GM12878 (cell line): Measurements from ENCODE around the gene MMGT1. TPM values are rescaled to one million over a fixed set of nuclear protein-coding genes. Genes with fewer than 3 reads are reported as not detected.

Experiments
- ATAC-seq: fragments of 200-7000 bp; cut with Tn5 transposase; 3 replicates; pipeline ENCODE4 v1.9.1; 2020; ENCODE audit warnings: mild to moderate bottlenecking, moderate library complexity
- BruUV-seq: library from RNA; stranded (reverse); fragments of 400-500 nt; replicated peaks from 2 replicates; lab custom pipeline; 2021; lab: Mats Ljungman, UMichigan
- CTCF ChIA-PET: fragments of 300-600 bp; sonication (Branson Sonifier 250); formaldehyde crosslinking; extraction: SDS; loops from one replicate; lab custom pipeline; 2021; ENCODE audit warnings: inconsistent platforms; lab: Yijun Ruan, JAX
- POLR2A ChIA-PET: fragments of 350-600 bp; formaldehyde crosslinking; extraction: SDS; loops from one replicate; lab custom pipeline; 2021; ENCODE audit warnings: inconsistent platforms; lab: Charles Lee
- RAD21 ChIA-PET: fragments of 300-600 bp; sonication (Branson Sonifier 250); formaldehyde crosslinking; loops from one replicate; lab custom pipeline; 2023; ENCODE audit warnings: antibody characterized with exemption; ENCODE audit not compliant: unreplicated experiment; lab: Charles Lee
- SMC1A ChIA-PET: fragments of 300-600 bp; sonication (Branson Sonifier 250); formaldehyde crosslinking; loops from one replicate; lab custom pipeline; 2023; ENCODE audit not compliant: unreplicated experiment, uncharacterized antibody; lab: Charles Lee
- DNase-seq: peaks from one replicate; pipeline ENCODE4 v3.0.0-alpha.2; 2011; ENCODE audit warnings: low read depth, low spot score
- FAIRE-seq: peaks from 3 replicates; lab custom pipeline; 2011; peaks lifted over from hg19 to GRCh38; lab: Jason Lieb, UNC
- H2AFZ ChIP-seq: 2 replicates; pipeline ENCODE4 v1.6.0; 2011; ENCODE audit warnings: low read depth, low read length, control low read depth; ENCODE audit not compliant: control insufficient read depth
- H3K27ac ChIP-seq: 2 replicates; pipeline ENCODE4 v1.5.1; 2011; ENCODE audit warnings: control low read depth; ENCODE audit not compliant: control insufficient read depth, insufficient read depth
- H3K27me3 ChIP-seq, 2 experiments: replicated peaks in 1 of 2; 2 replicates each; pipeline versions ENCODE4 v1.6.0 to v1.6.1; 2011; ENCODE audit warnings: low read length in 1 of 2; ENCODE audit not compliant: control insufficient read depth in 2 of 2, insufficient read depth in 2 of 2
- H3K36me3 ChIP-seq, 2 experiments: 2 replicates each; pipeline ENCODE4 v1.5.1; 2011; ENCODE audit warnings: low read length in 1 of 2; ENCODE audit not compliant: control insufficient read depth in 2 of 2, insufficient read depth in 2 of 2
- H3K4me1 ChIP-seq: 2 replicates; pipeline ENCODE4 v1.6.1; 2011; ENCODE audit warnings: mild to moderate bottlenecking, low read length, moderate library complexity, mixed read lengths; ENCODE audit not compliant: control insufficient read depth, insufficient read depth
- H3K4me2 ChIP-seq: 2 replicates; pipeline ENCODE4 v1.6.0; 2011; ENCODE audit warnings: control low read depth; ENCODE audit not compliant: control insufficient read depth, insufficient read depth
- H3K4me3 ChIP-seq: fragments of 200-600 bp; sonication (generic); 2 replicates; pipeline ENCODE4 v1.5.1; 2016
- H3K79me2 ChIP-seq: 2 replicates; pipeline ENCODE4 v1.6.0; 2011; ENCODE audit warnings: low read length; ENCODE audit not compliant: control insufficient read depth, insufficient read depth
- H3K9ac ChIP-seq: 2 replicates; pipeline ENCODE4 v1.8.0; 2011; ENCODE audit warnings: low read length, control low read depth, mixed read lengths; ENCODE audit not compliant: control insufficient read depth, insufficient read depth
- H3K9me3 ChIP-seq: replicated peaks from 3 replicates; pipeline ENCODE4 v1.5.1; 2011; ENCODE audit warnings: mild to moderate bottlenecking, low read length; ENCODE audit not compliant: control insufficient read depth, insufficient read depth
- H4K20me1 ChIP-seq: 2 replicates; pipeline ENCODE4 v1.6.0; 2011; ENCODE audit not compliant: control insufficient read depth, insufficient read depth
- BRCA1 ChIP-seq: IDR thresholded peaks from 2 replicates; pipeline ENCODE4 v1.6.1; 2011; ENCODE audit warnings: low read depth, low read length, improper control_type of control experiment
- CTCF ChIP-seq, 3 experiments: IDR thresholded peaks in 2 of 3; conservative IDR thresholded peaks in 1 of 3; 2 replicates each; pipeline ENCODE4 v1.5.1; 2011; ENCODE audit warnings: low read depth in 3 of 3, low read length in 3 of 3, mild to moderate bottlenecking in 3 of 3, control low read depth in 2 of 3, moderate library complexity in 2 of 3, inconsistent platforms in 1 of 3, mixed read lengths in 1 of 3; ENCODE audit not compliant: control insufficient read depth in 2 of 3, insufficient read depth in 1 of 3; ENCODE audit errors: extremely low read depth in 1 of 3
- JUNB ChIP-seq: IDR thresholded peaks from 2 replicates; pipeline ENCODE4 v1.6.1; 2016; ENCODE audit warnings: antibody characterized with exemption, mild to moderate bottlenecking
- NR2F1 ChIP-seq: fragments of 450-650 bp; conservative IDR thresholded peaks from 2 replicates; pipeline ENCODE4 v1.6.1; 2017; ENCODE audit warnings: mild to moderate bottlenecking
- PML ChIP-seq: IDR thresholded peaks from 2 replicates; pipeline ENCODE4 v1.6.1; 2012; ENCODE audit warnings: low read length, inconsistent platforms
- WGBS: methylation state at CpG from one replicate; pipeline ENCODE4 v1.1.6; 2016; ENCODE audit warnings: low lambda C conversion rate; ENCODE audit not compliant: insufficient replicate concordance, insufficient coverage; ENCODE audit errors: missing lambda C conversion rate; 5-methylcytosine and 5-hydroxymethylcytosine counted together
- in situ Hi-C: fragments of 300-500 bp; cut with MboI; formaldehyde crosslinking; loops from 9 replicates; pipeline ENCODE4 v1.14.3; 2018; ENCODE audit warnings: mixed read lengths
- intact Hi-C: fragments of 100-400 bp; cut with micrococcal nuclease; formaldehyde crosslinking; loops from one replicate; pipeline ENCODE4 v1.14.2; 2022; ENCODE audit not compliant: unreplicated experiment
- polyA plus RNA-seq, 11 experiments: library from polyadenylated mRNA; depleted of rRNA in 4 of 11; unstranded in 6 of 11; stranded (reverse) in 5 of 11; fragments of >200 nt; fragmentation: Nextera tagmentation in 4 of 11; fragmentation: Illumina TruSeq in 1 of 11; extraction: Ambion mirVana in 4 of 11; extraction: Trizol in 1 of 11; gene quantifications; 1 replicate in 1 of 11; 2 replicates in 10 of 11; pipeline versions ENCODE4 v1.2.1 to v1.2.3, GENCODE V29; 2011 to 2016; ENCODE audit warnings: inconsistent platforms in 2 of 11, missing spikeins in 2 of 11, low read depth in 1 of 11
- total RNA-seq, 4 experiments: library from RNA; depleted of rRNA in 3 of 4; stranded (reverse); fragments of >200 nt in 3 of 4; fragmentation: Illumina TruSeq in 1 of 4; extraction: Trizol in 1 of 4; gene quantifications; 2 replicates each; pipeline versions ENCODE4 v1.2.1 to v1.2.3, GENCODE V29; 2013 to 2021

The MMGT1 gene
- total and polyA plus RNA-seq, 10 of the 15 experiments (the other 5 are each of a cell fraction or from before 2014, with no cell fraction given): 8.8 to 19.2 (median 13.7) TPM

- peak; percentile 57 for ATAC-seq
- TSS peak; percentile 73 for BruUV-seq
- ChIA-PET SMC1A (no interaction called here), RAD21 (interaction anchor here (0.6 to 2.1 kb wide), 3 partner anchors 55 to 452 kb away, joined by 3 to 6 read pairs (median 3); no protein-coding TSS in a partner anchor), CTCF (interaction anchor here (0.8 to 1.8 kb wide), 3 partner anchors 12 to 524 kb away, joined by 3 to 6 read pairs (median 3); partner anchors contain the start of genes HTATSF1 and SLC9A6), POLR2A (interaction anchor here (1.1 kb wide), 1 partner anchor 12 kb away, joined by 4 read pairs; the partner anchor contains the start of gene SLC9A6)
- 0 out of 2 replicates have a peak, but pooled peaks have one; percentile 23 for TF ChIP-seq JUNB
- peak in 1 of 3 experiments; percentile 39; a peak in 1 of 6 replicates for TF ChIP-seq CTCF (IDR thresholded peaks at IDR 0.05 in 2 of 3, conservative IDR thresholded peaks at IDR 0.05 in 1 of 3; ENCODE audit: control insufficient read depth in 2 of 3, extremely low read depth in 1 of 3, insufficient read depth in 1 of 3, low read depth in 3 of 3, low read length in 3 of 3)
- no peak for TF ChIP-seq NR2F1
- TF ChIP-seq PML: no peak
- TF ChIP-seq BRCA1: no peak
- no peaks in the 10 kb centered on the region for H3K9me3 ChIP-seq
- H3K27me3 ChIP-seq: no peaks in the 10 kb centered on the region
- intact Hi-C loops: loop anchor here (5.0 kb wide), 1 partner anchor 524 kb away; the partner anchor contains the start of gene HTATSF1
- H3K4me2 ChIP-seq: peak overlapping the region; percentile 40
- WGBS: 39% methylated on average over 10 of the region's 10 CpGs
- H3K27ac ChIP-seq: peak overlapping the region; percentile 81
- H3K4me1 ChIP-seq: no peaks in the 10 kb centered on the region
- peak overlapping the region; percentile 92 for H2AFZ ChIP-seq
- H3K36me3 ChIP-seq: no peaks in the 10 kb centered on the region
- no peak for DNase-seq
- H3K4me3 ChIP-seq: peak overlapping the region; percentile 66
- H3K9ac ChIP-seq: peak overlapping the region; percentile 58
- no peaks in the 10 kb centered on the region for H4K20me1 ChIP-seq
- peaks cover 21% of the 10 kb centered on the region for H3K79me2 ChIP-seq
- in situ Hi-C loops: no loop called here
- FAIRE-seq: no peak
Measured at GRCh38 chrX:135973025-135973547, 702 bp downstream of the MMGT1 start.
